ENCODE results near the gene JUP. TPM values are rescaled to one million over a fixed set of nuclear protein-coding genes. Genes with fewer than 3 reads are reported as not detected.

The JUP gene
- total and polyA plus RNA-seq, 2 donors from 2014 or later: 148 to 223 TPM

- Histone ChIP-seq H3K36me3 (ENCODE audit: control insufficient read depth in 2 of 3, insufficient read depth in 3 of 3, low read length in 3 of 3) (peaks cover 0 to 9% (median 2%) of the 10 kb centered on the region in 3 donors), H3K4me3 (ENCODE audit: low read length in 3 of 3) (no peak overlapping the region), H3K9ac (ENCODE audit: low read length in 3 of 3) (no peak overlapping the region), H3K4me1 (ENCODE audit: control insufficient read depth in 2 of 3, insufficient read depth in 2 of 3, low read depth in 1 of 3, low read length in 3 of 3) (no peaks in the 10 kb centered on the region), H3K9me3 (ENCODE audit: control insufficient read depth in 2 of 3, insufficient read depth in 1 of 3, low read length in 3 of 3) (no peaks in the 10 kb centered on the region), H3K27ac (ENCODE audit: low read depth in 2 of 2, low read length in 2 of 2) (no peak overlapping the region), H3K27me3 (ENCODE audit: control insufficient read depth, insufficient read depth, low read length) (no peaks in the 10 kb centered on the region)
- intact Hi-C loops (cut with DNase I): no loop called here
- TF ChIP-seq, protein P1, sequence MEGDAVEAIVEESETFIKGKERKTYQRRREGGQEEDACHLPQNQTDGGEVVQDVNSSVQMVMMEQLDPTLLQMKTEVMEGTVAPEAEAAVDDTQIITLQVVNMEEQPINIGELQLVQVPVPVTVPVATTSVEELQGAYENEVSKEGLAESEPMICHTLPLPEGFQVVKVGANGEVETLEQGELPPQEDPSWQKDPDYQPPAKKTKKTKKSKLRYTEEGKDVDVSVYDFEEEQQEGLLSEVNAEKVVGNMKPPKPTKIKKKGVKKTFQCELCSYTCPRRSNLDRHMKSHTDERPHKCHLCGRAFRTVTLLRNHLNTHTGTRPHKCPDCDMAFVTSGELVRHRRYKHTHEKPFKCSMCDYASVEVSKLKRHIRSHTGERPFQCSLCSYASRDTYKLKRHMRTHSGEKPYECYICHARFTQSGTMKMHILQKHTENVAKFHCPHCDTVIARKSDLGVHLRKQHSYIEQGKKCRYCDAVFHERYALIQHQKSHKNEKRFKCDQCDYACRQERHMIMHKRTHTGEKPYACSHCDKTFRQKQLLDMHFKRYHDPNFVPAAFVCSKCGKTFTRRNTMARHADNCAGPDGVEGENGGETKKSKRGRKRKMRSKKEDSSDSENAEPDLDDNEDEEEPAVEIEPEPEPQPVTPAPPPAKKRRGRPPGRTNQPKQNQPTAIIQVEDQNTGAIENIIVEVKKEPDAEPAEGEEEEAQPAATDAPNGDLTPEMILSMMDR (IDR thresholded peaks at IDR 0.05; ENCODE audit: borderline replicate concordance, extremely low read depth, insufficient read depth): no peak
- DNase-seq: peak in 1 of 5 donors; percentile 53
- no peak for FAIRE-seq
These were observed 35.3 kb upstream of the JUP start for GRCh38 chr17:41821776-41822175.

- Histone ChIP-seq H3K27ac (ENCODE audit: low read depth in 2 of 2, low read length in 2 of 2) (no peak overlapping the region), H3K4me1 (ENCODE audit: control insufficient read depth in 2 of 3, insufficient read depth in 2 of 3, low read depth in 1 of 3, low read length in 3 of 3) (peaks cover 0 to 8% (median 5%) of the 10 kb centered on the region in 3 donors), H3K36me3 (ENCODE audit: control insufficient read depth in 2 of 3, insufficient read depth in 3 of 3, low read length in 3 of 3) (no peaks in the 10 kb centered on the region), H3K27me3 (ENCODE audit: control insufficient read depth, insufficient read depth, low read length) (no peaks in the 10 kb centered on the region), H3K9me3 (ENCODE audit: control insufficient read depth in 2 of 3, insufficient read depth in 1 of 3, low read length in 3 of 3) (no peaks in the 10 kb centered on the region), H3K9ac (ENCODE audit: low read length in 3 of 3) (no peak overlapping the region), H3K4me3 (ENCODE audit: low read length in 3 of 3) (no peak overlapping the region)
- TF ChIP-seq, protein P1 (IDR thresholded peaks at IDR 0.05; ENCODE audit: borderline replicate concordance, extremely low read depth, insufficient read depth): no peak
- intact Hi-C loops (cut with DNase I): no loop called here
- FAIRE-seq: no peak
- DNase-seq: no peak
These were observed 31.5 kb upstream of the JUP start for GRCh38 chr17:41818024-41818423.

DNA sequence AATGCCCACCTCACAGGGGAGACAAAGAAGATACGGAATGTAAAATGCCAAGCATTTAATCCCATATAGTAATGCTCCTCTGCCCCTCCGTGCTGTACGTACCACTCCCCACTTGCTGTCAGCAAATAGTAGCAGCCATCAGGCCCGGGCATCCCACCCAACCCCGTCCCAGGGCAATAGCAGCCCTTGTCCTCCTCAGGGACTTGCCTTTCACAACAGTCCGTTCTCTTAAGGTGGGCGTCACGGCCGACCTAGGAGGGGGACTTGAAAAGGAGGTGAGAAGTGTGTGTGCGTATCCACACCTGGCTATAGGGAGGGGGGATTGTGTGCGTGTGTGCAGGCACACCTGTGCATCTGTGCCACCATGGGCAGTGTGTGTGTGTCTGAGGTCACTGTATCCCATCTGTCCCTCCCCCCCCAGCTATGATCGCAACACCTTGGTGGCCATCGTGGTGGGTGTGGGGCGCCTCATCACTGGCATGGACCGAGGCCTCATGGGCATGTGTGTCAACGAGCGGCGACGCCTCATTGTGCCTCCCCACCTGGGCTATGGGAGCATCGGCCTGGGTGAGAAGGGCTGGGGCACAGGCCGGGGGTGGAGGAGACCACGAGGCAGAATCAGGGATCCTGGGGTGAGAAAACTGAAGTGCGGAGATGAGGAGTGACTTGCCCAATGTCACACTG is 30.3 kb upstream of the JUP start:
- Histone ChIP-seq H3K27me3 (ENCODE audit: control insufficient read depth, insufficient read depth, low read length) (no peaks in the 10 kb centered on the region), H3K4me1 (ENCODE audit: control insufficient read depth in 2 of 3, insufficient read depth in 2 of 3, low read depth in 1 of 3, low read length in 3 of 3) (peaks cover 0 to 10% (median 8%) of the 10 kb centered on the region in 3 donors), H3K9me3 (ENCODE audit: control insufficient read depth in 2 of 3, insufficient read depth in 1 of 3, low read length in 3 of 3) (no peaks in the 10 kb centered on the region), H3K36me3 (ENCODE audit: control insufficient read depth in 2 of 3, insufficient read depth in 3 of 3, low read length in 3 of 3) (no peaks in the 10 kb centered on the region), H3K9ac (ENCODE audit: low read length in 3 of 3) (no peak overlapping the region), H3K27ac (ENCODE audit: low read depth in 2 of 2, low read length in 2 of 2) (no peak overlapping the region), H3K4me3 (ENCODE audit: low read length in 3 of 3) (no peak overlapping the region)
- DNase-seq (no peak), FAIRE-seq (no peak)
- intact Hi-C loops (cut with DNase I): no loop called here
- TF ChIP-seq, protein P1 (IDR thresholded peaks at IDR 0.05; ENCODE audit: borderline replicate concordance, extremely low read depth, insufficient read depth): no peak

All from kidney (tissue), 14 donors.